Left ventricle myocardium inferior (tissue), 1 donor: ENCODE data around the gene TSEN2. TPM values are rescaled to one million over a fixed set of nuclear protein-coding genes. Genes with fewer than 3 reads are reported as not detected.

Source experiments
- DNase-seq: peaks from one replicate; pipeline ENCODE4 v3.0.0-alpha.2; 2020
- H3K27ac ChIP-seq: fragments of 200-600 bp; replicated peaks from 2 replicates; pipeline ENCODE4 v1.8.0; 2021
- H3K27me3 ChIP-seq: fragments of 200-600 bp; 2 replicates; pipeline ENCODE4 v1.8.0; 2021; ENCODE audit warnings: low read depth
- H3K36me3 ChIP-seq: fragments of 200-600 bp; 2 replicates; pipeline ENCODE4 v1.8.0; 2021
- H3K4me1 ChIP-seq: fragments of 200-600 bp; 2 replicates; pipeline ENCODE4 v1.8.0; 2021
- H3K4me3 ChIP-seq: fragments of 200-600 bp; 2 replicates; pipeline ENCODE4 v1.8.0; 2021; ENCODE audit warnings: mild to moderate bottlenecking, moderate library complexity
- H3K9me3 ChIP-seq: fragments of 200-600 bp; replicated peaks from 2 replicates; pipeline ENCODE4 v1.8.0; 2021
- intact Hi-C: fragments of 100-400 bp; cut with micrococcal nuclease; formaldehyde crosslinking; loops from one replicate; pipeline ENCODE4 v1.11.0; 2022
- total RNA-seq: library from RNA; stranded (reverse); fragmentation: NEBNext Ultra II Directional; extraction: Animal tissue kit (Norgen Biotek cat#: 25700); gene quantifications from one replicate; pipeline ENCODE4 v1.2.1, GENCODE V29; 2021
- TF ChIP-seq, protein P1 (sequence below): fragments of 200-600 bp; IDR thresholded peaks from 2 replicates; pipeline ENCODE4 v1.8.0; 2021; ENCODE audit warnings: antibody characterized with exemption, mild to moderate bottlenecking, borderline replicate concordance
- donor health status: DM: no; HTN: yes; CAD: no; lungs with severe emphysema.

Gene TSEN2
- total RNA-seq, 1 donor from 2014 or later, result 22.5 TPM

DNA sequence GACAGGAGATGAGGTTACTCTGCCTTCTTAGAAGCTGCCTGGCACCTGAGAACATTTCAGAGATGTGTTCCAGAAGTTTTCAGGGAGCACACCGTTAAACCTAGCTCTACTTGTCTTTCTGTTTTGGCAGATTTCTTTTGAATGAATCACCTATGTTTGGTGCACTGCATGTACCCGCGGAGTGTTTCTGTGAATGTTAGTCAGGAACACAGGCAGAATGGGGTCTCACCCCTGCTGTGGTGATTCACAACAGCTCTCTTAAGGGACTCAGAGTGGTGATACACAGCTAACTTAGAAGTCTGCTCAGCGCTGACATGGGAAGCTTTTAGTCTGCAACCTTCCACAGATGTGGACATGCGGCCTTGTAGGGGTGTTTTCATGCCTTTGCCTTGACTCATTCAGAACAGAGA is 24.0 kb downstream of the TSEN2 start:
- H3K9me3 ChIP-seq, result no peaks in the 10 kb centered on the region
- intact Hi-C loops, result no loop called here
- H3K27me3 ChIP-seq, result no peaks in the 10 kb centered on the region
- peak overlapping the region; percentile 24 for H3K27ac ChIP-seq
- H3K4me1 ChIP-seq, result peaks cover 18% of the 10 kb centered on the region
- H3K36me3 ChIP-seq, result peaks cover 39% of the 10 kb centered on the region
- no peak for DNase-seq
- TF ChIP-seq, protein P1, sequence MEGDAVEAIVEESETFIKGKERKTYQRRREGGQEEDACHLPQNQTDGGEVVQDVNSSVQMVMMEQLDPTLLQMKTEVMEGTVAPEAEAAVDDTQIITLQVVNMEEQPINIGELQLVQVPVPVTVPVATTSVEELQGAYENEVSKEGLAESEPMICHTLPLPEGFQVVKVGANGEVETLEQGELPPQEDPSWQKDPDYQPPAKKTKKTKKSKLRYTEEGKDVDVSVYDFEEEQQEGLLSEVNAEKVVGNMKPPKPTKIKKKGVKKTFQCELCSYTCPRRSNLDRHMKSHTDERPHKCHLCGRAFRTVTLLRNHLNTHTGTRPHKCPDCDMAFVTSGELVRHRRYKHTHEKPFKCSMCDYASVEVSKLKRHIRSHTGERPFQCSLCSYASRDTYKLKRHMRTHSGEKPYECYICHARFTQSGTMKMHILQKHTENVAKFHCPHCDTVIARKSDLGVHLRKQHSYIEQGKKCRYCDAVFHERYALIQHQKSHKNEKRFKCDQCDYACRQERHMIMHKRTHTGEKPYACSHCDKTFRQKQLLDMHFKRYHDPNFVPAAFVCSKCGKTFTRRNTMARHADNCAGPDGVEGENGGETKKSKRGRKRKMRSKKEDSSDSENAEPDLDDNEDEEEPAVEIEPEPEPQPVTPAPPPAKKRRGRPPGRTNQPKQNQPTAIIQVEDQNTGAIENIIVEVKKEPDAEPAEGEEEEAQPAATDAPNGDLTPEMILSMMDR, result no peak
- no peak overlapping the region for H3K4me3 ChIP-seq

DNA sequence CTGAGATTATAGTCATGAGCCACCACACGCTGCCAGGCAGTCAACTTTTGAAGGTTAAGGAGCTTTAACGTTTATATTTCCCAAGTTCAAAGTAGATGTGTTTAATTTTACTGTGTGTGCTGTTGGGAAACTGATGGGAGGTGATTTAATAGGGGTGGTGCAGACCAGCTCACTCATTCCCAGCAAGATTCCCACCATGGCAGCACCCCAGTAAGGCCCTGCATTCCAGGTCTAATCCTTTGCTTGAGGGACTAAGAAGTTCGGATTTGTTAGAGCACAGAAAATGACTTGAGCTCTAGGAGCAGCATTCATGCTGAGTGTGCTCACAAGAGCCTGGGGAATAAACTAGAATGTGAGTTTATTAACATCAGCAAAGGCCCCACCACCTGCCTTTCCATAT is 25.2 kb downstream of the TSEN2 start:
- DNase-seq, result no peak
- no peaks in the 10 kb centered on the region for H3K9me3 ChIP-seq
- H3K36me3 ChIP-seq, result peaks cover 28% of the 10 kb centered on the region
- no peaks in the 10 kb centered on the region for H3K27me3 ChIP-seq
- H3K4me3 ChIP-seq, result no peak overlapping the region
- TF ChIP-seq, protein P1, result no peak
- H3K27ac ChIP-seq, result no peak overlapping the region
- peaks cover 29% of the 10 kb centered on the region for H3K4me1 ChIP-seq
- intact Hi-C loops, result no loop called here

DNA sequence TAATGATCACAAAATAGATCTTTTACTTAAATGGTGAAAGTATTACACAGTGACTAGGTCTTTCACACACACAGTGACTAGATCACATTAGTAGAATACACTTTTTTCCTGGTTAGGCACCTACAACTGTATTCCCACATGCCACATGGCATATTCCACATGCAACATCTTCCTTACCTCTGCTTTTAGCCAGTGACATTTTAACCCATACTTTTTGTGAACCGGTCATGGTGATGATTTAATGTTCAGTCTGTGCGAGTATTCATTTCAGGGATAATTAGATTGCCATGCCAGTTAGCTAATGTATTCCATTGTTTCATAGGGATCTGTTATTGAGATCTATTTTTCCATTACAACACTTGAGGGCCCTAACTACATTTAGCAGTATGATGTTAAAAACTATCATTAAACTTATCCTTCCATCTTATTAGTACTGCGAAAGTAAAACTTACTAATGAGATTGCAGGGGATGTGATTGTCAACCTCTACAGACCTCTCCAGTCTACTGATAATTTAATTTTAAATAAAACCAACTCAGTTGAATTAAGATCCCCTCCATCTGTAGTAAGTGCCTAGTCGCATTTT is 28.3 kb downstream of the TSEN2 start:
- peaks cover 10% of the 10 kb centered on the region for H3K36me3 ChIP-seq
- intact Hi-C loops, result no loop called here
- no peaks in the 10 kb centered on the region for H3K27me3 ChIP-seq
- H3K4me3 ChIP-seq, result no peak overlapping the region
- DNase-seq, result no peak
- no peaks in the 10 kb centered on the region for H3K9me3 ChIP-seq
- H3K27ac ChIP-seq, result peak overlapping the region; percentile 86
- H3K4me1 ChIP-seq, result peaks cover 42% of the 10 kb centered on the region
- TF ChIP-seq, protein P1, result no peak

DNA sequence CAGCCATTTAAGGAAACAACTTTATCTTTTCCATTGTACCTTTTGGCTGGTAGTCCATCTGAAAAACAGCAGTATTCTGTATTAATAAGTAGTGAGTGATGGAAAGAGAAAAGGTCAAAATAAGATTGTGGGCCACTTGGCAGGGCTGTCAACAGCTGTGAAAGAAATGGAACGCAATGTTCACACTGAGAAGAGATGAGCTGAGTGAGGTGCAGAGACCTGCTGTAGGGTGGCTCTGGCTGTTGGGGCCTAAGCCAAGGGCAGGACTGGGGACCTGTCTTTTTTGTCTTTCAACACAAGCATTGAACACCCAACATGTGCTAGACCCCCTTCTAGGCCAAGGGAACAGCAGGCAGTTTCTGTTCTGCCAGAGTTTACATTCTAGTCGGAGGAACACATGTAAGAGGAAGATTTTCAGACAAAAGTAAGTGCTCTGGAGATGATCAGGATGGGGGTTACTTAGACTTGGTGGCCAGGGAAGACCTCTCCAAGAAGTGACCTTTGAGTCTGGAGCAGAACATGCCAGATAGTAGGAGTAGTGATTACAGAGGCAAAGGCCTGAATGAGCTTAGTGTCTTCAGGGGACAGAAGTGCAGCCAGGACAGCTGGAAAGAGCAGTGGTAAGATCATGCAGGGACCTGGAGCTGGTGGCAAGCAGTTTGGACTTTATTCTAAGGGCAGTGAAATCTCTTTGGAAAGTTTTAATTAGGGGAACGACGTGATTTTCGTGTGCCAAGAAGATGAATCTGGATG is 29.6 kb downstream of the TSEN2 start:
- H3K27me3 ChIP-seq, result no peaks in the 10 kb centered on the region
- intact Hi-C loops, result no loop called here
- H3K27ac ChIP-seq, result peak overlapping the region; percentile 86
- DNase-seq, result peak; percentile 47
- TF ChIP-seq, protein P1, result no peak
- peaks cover 10% of the 10 kb centered on the region for H3K36me3 ChIP-seq
- H3K4me3 ChIP-seq, result no peak overlapping the region
- no peaks in the 10 kb centered on the region for H3K9me3 ChIP-seq
- H3K4me1 ChIP-seq, result peaks cover 50% of the 10 kb centered on the region

DNA sequence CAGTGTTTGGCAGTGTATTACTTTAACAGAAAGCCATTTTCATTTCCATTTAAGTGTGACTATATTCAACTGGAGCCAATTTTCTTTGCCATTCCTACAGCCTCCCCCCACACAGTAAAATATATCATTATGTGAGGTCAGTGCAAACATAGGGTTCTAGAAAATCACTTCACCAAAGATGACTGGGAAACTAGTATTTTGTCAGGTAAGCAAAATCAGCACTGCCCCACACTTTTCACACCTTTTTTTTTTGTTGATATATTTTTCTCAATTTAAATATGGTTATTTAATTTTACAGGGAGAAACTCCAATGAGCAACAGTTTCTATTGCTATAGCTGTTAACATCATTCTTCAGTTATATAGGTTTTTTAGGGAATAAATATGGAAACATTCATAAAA is 31.4 kb downstream of the TSEN2 start:
- Histone ChIP-seq H3K27me3 (no peaks in the 10 kb centered on the region), H3K4me3 (no peak overlapping the region), H3K4me1 (peaks cover 55% of the 10 kb centered on the region), H3K36me3 (peaks cover 5% of the 10 kb centered on the region), H3K9me3 (no peaks in the 10 kb centered on the region), H3K27ac (no peak overlapping the region)
- intact Hi-C loops, result no loop called here
- no peak for DNase-seq
- TF ChIP-seq, protein P1, result no peak
